Mucosa of descending colon (tissue), 3 donors: ENCODE results near the gene SLC38A4. TPM values are rescaled to one million over a fixed set of nuclear protein-coding genes. Genes with fewer than 3 reads are reported as not detected.

Experiments
- ATAC-seq: fragments of 200-7000 bp; cut with Tn5 transposase; one replicate; pipeline ENCODE4 v1.9.1; 2020; ENCODE audit warnings: mild to moderate bottlenecking, moderate library complexity
- DNase-seq, 3 donors: peaks; one replicate each; pipeline ENCODE4 v3.0.0-alpha.2; 2020
- H3K36me3 ChIP-seq: fragments of 200-600 bp; one replicate; pipeline ENCODE4 v1.8.0; 2021; ENCODE audit warnings: low read depth, mild to moderate bottlenecking
- H3K4me1 ChIP-seq: fragments of 200-600 bp; one replicate; pipeline ENCODE4 v1.8.0; 2021; ENCODE audit warnings: low read depth, mild to moderate bottlenecking
- H3K4me3 ChIP-seq: fragments of 200-600 bp; one replicate; pipeline ENCODE4 v1.8.0; 2021; ENCODE audit warnings: mild to moderate bottlenecking
- H3K9me3 ChIP-seq: fragments of 200-600 bp; one replicate; pipeline ENCODE4 v1.8.0; 2021; ENCODE audit warnings: mild to moderate bottlenecking
- CTCF ChIP-seq: fragments of 200-600 bp; IDR thresholded peaks from one replicate; pipeline ENCODE4 v1.8.0; 2022; ENCODE audit warnings: antibody characterized with exemption, mild to moderate bottlenecking
- intact Hi-C, 2 donors: fragments of 100-400 bp; cut with DNase I in 1 of 2; cut with micrococcal nuclease in 1 of 2; formaldehyde crosslinking; loops; one replicate each; pipeline versions ENCODE4 v1.11.0 to v1.11.1; 2022; cut with DNase I, micrococcal nuclease
- total RNA-seq, 3 donors: library from RNA; stranded (reverse); fragmentation: NEBNext Ultra II Directional in 2 of 3; extraction: Animal tissue kit (Norgen Biotek cat#: 25700) in 2 of 3; gene quantifications; one replicate each; pipeline versions ENCODE4 v1.2.1 to v1.2.4, GENCODE V29; 2021 to 2023
- donor health status: DM: no; HTN: no; CAD: no; lungs with moderate emphysema.
- donor health status: DM: no; HTN: no; CAD: no.
- donor health status: DM: no; HTN: yes; CAD: no.

Gene SLC38A4
- total RNA-seq, 3 donors from 2014 or later, result 1.7 to 18.6 (median 4.5) TPM

DNA sequence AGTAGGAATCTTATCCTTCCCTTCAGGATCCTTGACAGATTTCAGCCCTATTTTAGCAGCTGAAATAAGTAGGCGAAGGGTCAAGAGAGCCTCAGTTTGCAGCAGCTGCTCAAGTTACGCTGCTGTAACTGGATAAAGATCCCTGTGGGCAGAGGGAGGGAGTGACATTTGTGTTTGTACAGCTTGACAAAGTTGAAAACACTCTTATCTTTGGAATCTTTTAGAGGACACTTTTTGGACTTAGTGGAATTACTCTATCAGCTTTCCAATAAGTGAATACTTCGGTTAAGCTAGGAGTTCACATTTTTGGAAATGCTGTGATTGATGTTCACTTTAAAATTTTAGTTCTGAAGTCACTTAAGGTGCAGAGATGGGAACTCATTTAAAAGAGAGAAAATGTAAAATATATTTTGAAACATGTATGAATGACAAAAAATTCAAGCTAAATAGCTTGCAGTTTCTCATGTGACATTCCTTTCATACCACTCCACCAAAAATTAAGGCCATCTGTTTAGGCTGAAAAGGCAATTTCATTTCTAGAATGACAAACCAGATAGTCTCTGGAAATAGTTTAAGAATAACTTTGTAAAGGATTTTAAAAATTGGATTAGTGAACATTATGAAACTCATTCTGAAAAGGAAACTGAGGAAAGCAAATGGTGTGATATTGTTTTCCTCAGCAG, 55.2 kb downstream of the SLC38A4 start:
- Histone ChIP-seq H3K4me1 (no peaks in the 10 kb centered on the region), H3K36me3 (no peaks in the 10 kb centered on the region), H3K4me3 (no peak overlapping the region), H3K9me3 (no peaks in the 10 kb centered on the region)
- intact Hi-C loops, result no loop called here
- TF ChIP-seq CTCF, result no peak
- DNase-seq, result peak in 1 of 3 donors; percentile 2
- ATAC-seq, result no peak

GRCh38 chr12:46764005-46764404, 61.8 kb downstream of the SLC38A4 start:
- Histone ChIP-seq H3K4me3 (no peak overlapping the region), H3K36me3 (no peaks in the 10 kb centered on the region), H3K9me3 (no peaks in the 10 kb centered on the region), H3K4me1 (no peaks in the 10 kb centered on the region)
- no peak for DNase-seq
- intact Hi-C loops, result no loop called here
- no peak for TF ChIP-seq CTCF
- ATAC-seq, result no peak

DNA sequence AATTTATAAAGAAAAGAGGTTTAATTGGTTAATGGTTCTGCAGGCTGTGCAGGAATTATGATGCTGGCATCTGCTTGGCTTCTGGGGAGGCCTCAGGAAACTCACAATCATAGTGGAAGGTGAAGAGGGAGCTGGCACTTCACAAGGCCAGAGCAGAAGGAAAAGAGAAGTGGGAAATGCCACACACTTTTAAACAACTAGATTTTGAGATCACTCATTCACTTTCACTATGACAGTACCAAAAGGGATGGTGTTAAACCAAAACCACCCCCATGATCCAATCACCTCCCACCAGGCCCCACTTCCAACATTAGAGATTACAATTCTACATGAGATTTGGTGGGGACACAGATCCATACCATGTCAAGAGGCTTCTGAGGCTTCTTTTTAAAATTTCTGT, 62.6 kb downstream of the SLC38A4 start:
- Histone ChIP-seq H3K9me3 (no peaks in the 10 kb centered on the region), H3K4me3 (no peak overlapping the region), H3K36me3 (no peaks in the 10 kb centered on the region), H3K4me1 (no peaks in the 10 kb centered on the region)
- TF ChIP-seq CTCF, result no peak
- ATAC-seq (no peak), DNase-seq (no peak)
- intact Hi-C loops, result no loop called here

DNA sequence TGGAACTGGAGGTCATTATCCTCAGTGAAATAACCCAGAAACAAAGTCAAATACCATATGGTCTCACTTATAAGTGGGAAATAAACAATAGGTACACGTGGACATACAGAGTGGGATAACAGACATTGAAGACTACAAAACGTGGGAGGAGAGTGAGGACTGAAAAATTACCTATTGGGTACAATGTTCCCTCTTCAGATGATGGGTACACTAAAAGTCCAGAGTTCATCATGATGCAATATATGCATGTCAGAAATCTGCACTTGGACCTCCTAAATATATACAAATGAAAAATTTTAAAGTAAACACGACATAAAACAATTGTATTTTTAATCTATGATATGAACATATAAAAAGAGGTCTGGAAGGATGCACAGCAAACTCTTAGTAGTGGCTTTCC, 71.2 kb downstream of the SLC38A4 start:
- H3K4me3 ChIP-seq, result no peak overlapping the region
- ATAC-seq (no peak), DNase-seq (no peak)
- intact Hi-C loops, result no loop called here
- no peaks in the 10 kb centered on the region for H3K9me3 ChIP-seq
- no peaks in the 10 kb centered on the region for H3K36me3 ChIP-seq
- H3K4me1 ChIP-seq, result no peaks in the 10 kb centered on the region
- no peak for TF ChIP-seq CTCF

GRCh38 chr12:46752396-46752795, 73.4 kb downstream of the SLC38A4 start:
- H3K4me1 ChIP-seq, result no peaks in the 10 kb centered on the region
- TF ChIP-seq CTCF, result no peak
- intact Hi-C loops, result no loop called here
- DNase-seq (no peak), ATAC-seq (no peak)
- H3K4me3 ChIP-seq, result no peak overlapping the region
- H3K36me3 ChIP-seq, result no peaks in the 10 kb centered on the region
- H3K9me3 ChIP-seq, result no peaks in the 10 kb centered on the region

DNA sequence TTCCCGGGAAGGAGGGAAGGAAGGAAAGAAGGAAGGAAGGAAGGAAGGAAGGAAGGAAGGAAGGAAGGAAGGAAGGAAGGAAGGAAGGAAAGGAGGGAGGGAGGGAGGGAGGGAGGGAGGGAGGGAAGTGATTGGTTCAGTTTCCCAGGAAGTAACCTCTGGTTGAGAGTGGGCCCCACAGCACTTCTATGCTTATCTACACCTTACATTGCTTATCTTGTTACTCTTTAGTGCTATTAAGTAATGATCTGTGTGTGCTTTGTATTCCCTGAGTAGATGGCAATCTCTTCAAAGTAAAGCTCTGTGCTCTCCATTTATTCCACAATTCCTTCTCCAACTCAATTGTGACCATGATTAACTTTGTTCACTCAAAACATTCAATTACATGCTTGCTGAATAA, 74.6 kb downstream of the SLC38A4 start:
- ATAC-seq, result no peak
- no peaks in the 10 kb centered on the region for H3K4me1 ChIP-seq
- TF ChIP-seq CTCF, result no peak
- H3K36me3 ChIP-seq, result no peaks in the 10 kb centered on the region
- no peak overlapping the region for H3K4me3 ChIP-seq
- intact Hi-C loops, result no loop called here
- DNase-seq, result no peak
- no peaks in the 10 kb centered on the region for H3K9me3 ChIP-seq
